Endothelial cell of umbilical vein (primary cell): ENCODE results near the gene ALDH4A1. TPM values are rescaled to one million over a fixed set of nuclear protein-coding genes. Genes with fewer than 3 reads are reported as not detected.

Experiments used
- BruUV-seq: library from RNA; stranded (reverse); fragments of 400-500 nt; replicated peaks from 2 replicates; lab custom pipeline; 2021; lab: Mats Ljungman, UMichigan
- CTCF ChIA-PET: fragments of 300-600, 350-600 bp; sonication (Branson Sonifier 250); formaldehyde crosslinking; loops from one replicate; lab custom pipeline; 2021; ENCODE audit warnings: antibody characterized with exemption, inconsistent platforms; lab: Charles Lee
- POLR2A ChIA-PET: fragments of 300-600, 350-600 bp; sonication (Branson Sonifier 250); formaldehyde crosslinking; loops from one replicate; lab custom pipeline; 2021; ENCODE audit warnings: antibody characterized with exemption, inconsistent platforms; lab: Charles Lee
- DNase-seq: peaks from one replicate; pipeline ENCODE4 v3.0.0-alpha.2; 2011; ENCODE audit warnings: low read depth, low spot score
- FAIRE-seq: peaks from 2 replicates; lab custom pipeline; 2011; peaks lifted over from hg19 to GRCh38; lab: Jason Lieb, UNC
- H2AFZ ChIP-seq: 2 replicates; pipeline ENCODE4 v1.6.0; 2012; ENCODE audit warnings: low read depth, low read length, control low read depth, inconsistent platforms
- H3K27ac ChIP-seq: 2 replicates; pipeline ENCODE4 v1.5.1; 2011; ENCODE audit warnings: low read depth, mild to moderate bottlenecking, control low read depth, low read length, moderate library complexity; ENCODE audit not compliant: insufficient read depth
- H3K27me3 ChIP-seq, 2 experiments: 2 replicates each; pipeline versions ENCODE4 v1.6.0 to v1.6.1; 2011; ENCODE audit warnings: low read length in 2 of 2, mixed read lengths in 1 of 2; ENCODE audit not compliant: control insufficient read depth in 2 of 2, insufficient read depth in 2 of 2
- H3K36me3 ChIP-seq, 2 experiments: 2 replicates in 1 of 2; 3 replicates in 1 of 2; pipeline ENCODE4 v1.5.1; 2011; ENCODE audit warnings: low read length in 2 of 2, mild to moderate bottlenecking in 1 of 2, moderate library complexity in 1 of 2; ENCODE audit not compliant: control insufficient read depth in 2 of 2, insufficient read depth in 2 of 2; ENCODE audit errors: extremely low read depth in 1 of 2
- H3K4me1 ChIP-seq: 3 replicates; pipeline ENCODE4 v1.5.1; 2011; ENCODE audit warnings: mild to moderate bottlenecking, low read length; ENCODE audit not compliant: control insufficient read depth, insufficient read depth; ENCODE audit errors: extremely low read depth
- H3K4me2 ChIP-seq: 2 replicates; pipeline ENCODE4 v1.6.1; 2011; ENCODE audit warnings: low read length, control low read depth, mixed read lengths; ENCODE audit not compliant: insufficient read depth
- H3K4me3 ChIP-seq, 3 experiments: fragments of 200-600 bp in 1 of 3; sonication (generic), shearing (Covaris generic) in 1 of 3; replicated peaks in 1 of 3; 2 replicates each; pipeline ENCODE4 v1.5.1; 2011 to 2016; ENCODE audit warnings: control low read depth in 3 of 3, low read length in 3 of 3, mild to moderate bottlenecking in 2 of 3, inconsistent platforms in 1 of 3, low read depth in 1 of 3, moderate library complexity in 1 of 3; ENCODE audit not compliant: insufficient read depth in 1 of 3
- H3K79me2 ChIP-seq: 2 replicates; pipeline ENCODE4 v1.6.0; 2012; ENCODE audit warnings: low read length, inconsistent platforms; ENCODE audit not compliant: control insufficient read depth, insufficient read depth
- H3K9ac ChIP-seq: replicated peaks from 2 replicates; pipeline ENCODE3; 2011; ENCODE audit warnings: low read length, control low read depth; ENCODE audit not compliant: insufficient read depth; ENCODE audit errors: extremely low read depth
- H3K9me1 ChIP-seq: replicated peaks from 3 replicates; pipeline ENCODE4 v1.6.0; 2011; ENCODE audit warnings: mild to moderate bottlenecking, low read length; ENCODE audit not compliant: control insufficient read depth, insufficient read depth; ENCODE audit errors: extremely low read depth
- H3K9me3 ChIP-seq: replicated peaks from 2 replicates; pipeline ENCODE4 v1.5.1; 2012; ENCODE audit warnings: low read length, inconsistent platforms; ENCODE audit not compliant: control insufficient read depth, insufficient read depth
- H4K20me1 ChIP-seq: replicated peaks from 2 replicates; pipeline ENCODE3; 2011; ENCODE audit warnings: mild to moderate bottlenecking, low read length; ENCODE audit not compliant: control insufficient read depth, insufficient read depth; ENCODE audit errors: extremely low read depth
- CTCF ChIP-seq, 2 donors: IDR thresholded peaks; 1 replicate in 1 of 2; 2 replicates in 1 of 2; pipeline ENCODE4 v1.5.1; 2011; ENCODE audit warnings: low read length in 2 of 2, mild to moderate bottlenecking in 2 of 2, moderate library complexity in 2 of 2, control low read depth in 1 of 2, inconsistent platforms in 1 of 2, low read depth in 1 of 2; ENCODE audit not compliant: insufficient read depth in 1 of 2; ENCODE audit errors: extremely low read depth in 1 of 2
- EZH2 ChIP-seq: IDR thresholded peaks from 2 replicates; pipeline ENCODE4 v1.6.1; 2012; ENCODE audit warnings: borderline replicate concordance, low read depth, mild to moderate bottlenecking, moderate library complexity, low read length, inconsistent platforms; ENCODE audit not compliant: severe bottlenecking
- FOS ChIP-seq: IDR thresholded peaks from 2 replicates; pipeline ENCODE4 v1.6.1; 2011; ENCODE audit warnings: mild to moderate bottlenecking, low read length, moderate library complexity, borderline replicate concordance; ENCODE audit not compliant: insufficient read depth
- GATA2 ChIP-seq: IDR thresholded peaks from 2 replicates; pipeline ENCODE4 v1.7.0; 2011; ENCODE audit warnings: low read depth, mild to moderate bottlenecking, moderate library complexity, mixed read lengths, low read length; ENCODE audit not compliant: insufficient read length, insufficient read depth
- JUN ChIP-seq: IDR thresholded peaks from 2 replicates; pipeline ENCODE4 v1.6.1; 2011; ENCODE audit warnings: borderline replicate concordance, low read depth; ENCODE audit not compliant: insufficient read length, insufficient read depth
- MAX ChIP-seq: IDR thresholded peaks from 2 replicates; pipeline ENCODE4 v1.6.1; 2011; ENCODE audit not compliant: insufficient read depth, insufficient read length
- MYC ChIP-seq: IDR thresholded peaks from one replicate; pipeline ENCODE4 v1.6.1; 2011; ENCODE audit warnings: mild to moderate bottlenecking, low read depth, low read length
- POLR2A ChIP-seq: IDR thresholded peaks from 2 replicates; pipeline ENCODE4 v1.6.1; 2012; ENCODE audit warnings: low read depth, mild to moderate bottlenecking, control low read depth, low read length
- POLR2AphosphoS5 ChIP-seq: IDR thresholded peaks from 2 replicates; pipeline ENCODE4 v1.6.1; 2012; ENCODE audit warnings: low read depth, mild to moderate bottlenecking, control low read depth, low read length, moderate library complexity; ENCODE audit not compliant: insufficient read depth
- dilution Hi-C: fragments of 300-500 bp; cut with MboI; formaldehyde crosslinking; loops from one replicate; pipeline ENCODE4 v1.15.0; 2019; ENCODE audit warnings: low sequenced_read_pairs; ENCODE audit not compliant: extremely low pct_ligation_motif_present
- intact Hi-C: fragments of 100-400 bp; cut with micrococcal nuclease; formaldehyde crosslinking; loops from one replicate; pipeline ENCODE4 v1.10.0; 2022
- polyA plus RNA-seq, 4 experiments: library from polyadenylated mRNA; depleted of rRNA in 3 of 4; stranded (reverse) in 3 of 4; unstranded in 1 of 4; fragments of >200 nt; gene quantifications; 2 replicates each; pipeline versions ENCODE4 v1.2.1 to v1.2.3, GENCODE V29; 2011 to 2012; ENCODE audit warnings: missing spikeins in 1 of 4
- total RNA-seq: library from RNA; stranded (reverse); gene quantifications from 2 replicates; pipeline ENCODE4 v1.2.3, GENCODE V29; 2021

The ALDH4A1 gene
- total and polyA plus RNA-seq, 2 donors (not counting 3 experiments of a cell fraction or from before 2014, with no cell fraction given), result 17.4 to 18.5 TPM

- dilution Hi-C loops (no loop called here), intact Hi-C loops (no loop called here)
- BruUV-seq, result no TSS peak
- FAIRE-seq, result no peak
- H3K4me2 ChIP-seq, result no peak overlapping the region
- H4K20me1 ChIP-seq, result no peaks in the 10 kb centered on the region
- no peak for DNase-seq
- no peak overlapping the region for H3K9ac ChIP-seq
- H3K9me3 ChIP-seq, result no peaks in the 10 kb centered on the region
- no peak overlapping the region for H2AFZ ChIP-seq
- no peak overlapping the region for H3K4me3 ChIP-seq
- H3K4me1 ChIP-seq, result no peaks in the 10 kb centered on the region
- ChIA-PET CTCF (no interaction called here), POLR2A (no interaction called here)
- no peaks in the 10 kb centered on the region for H3K79me2 ChIP-seq
- H3K27me3 ChIP-seq, result no peaks in the 10 kb centered on the region
- H3K36me3 ChIP-seq, result no peaks in the 10 kb centered on the region
- H3K9me1 ChIP-seq, result no peaks in the 10 kb centered on the region
- H3K27ac ChIP-seq, result no peak overlapping the region
- TF ChIP-seq EZH2, result no peak
- TF ChIP-seq MYC, result no peak
- no peak for TF ChIP-seq CTCF (IDR thresholded peaks at IDR 0.05; ENCODE audit: extremely low read depth in 1 of 2, insufficient read depth in 1 of 2, low read depth in 1 of 2, low read length in 2 of 2)
- no peak for TF ChIP-seq GATA2
- TF ChIP-seq POLR2A, result no peak
- TF ChIP-seq POLR2AphosphoS5, result no peak
- no peak for TF ChIP-seq MAX
- TF ChIP-seq FOS, result no peak
- TF ChIP-seq JUN, result no peak
These were observed 62.2 kb downstream of the ALDH4A1 start for GRCh38 chr1:18840145-18840544.
